Measurements from ENCODE around the gene CCDC159.
A peak's percentile ranks its signal among the peaks of the same experiment; 100 is the strongest.

CCDC159 gene

GRCh38 chr19:11322269-11323024, 23.9 kb upstream of the CCDC159 start:
- Histone ChIP-seq H2AFZ (ENCODE audit: low read depth, low read length) (no peak overlapping the region), H4K8ac (ENCODE audit: low read length) (no peak overlapping the region), H2BK5ac (ENCODE audit: low read depth, low read length, poor library complexity, severe bottlenecking) (no peak overlapping the region), H3K4me2 (ENCODE audit: low read length, poor library complexity, severe bottlenecking) (no peak overlapping the region), H3K9me3 (ENCODE audit: control insufficient read depth, low read length) (no peaks in the 10 kb centered on the region), H3K9ac (ENCODE audit: low read length) (no peak overlapping the region), H3K4me1 (ENCODE audit: control insufficient read depth, insufficient read depth, low read depth, low read length) (peaks cover 16% of the 10 kb centered on the region), H3K27ac (ENCODE audit: low read length, poor library complexity, severe bottlenecking) (no peak overlapping the region), H3K4ac (ENCODE audit: low read depth in 1 of 2, low read length in 2 of 2) (peak overlapping the region in 1 of 2 experiments; percentile 60), H3K36me3 (ENCODE audit: control insufficient read depth in 1 of 2, insufficient read depth in 2 of 2, low read depth in 1 of 2, low read length in 2 of 2) (peaks cover 0 to 7% of the 10 kb centered on the region in 2 experiments), H3K14ac (ENCODE audit: low read length in 2 of 2) (no peak overlapping the region), H3K79me1 (replicated peaks; ENCODE audit: low read length, poor library complexity, severe bottlenecking) (no peaks in the 10 kb centered on the region), H2BK15ac (ENCODE audit: low read depth, poor library complexity, severe bottlenecking) (peak overlapping the region; percentile 61), H2BK12ac (ENCODE audit: low read length in 2 of 2) (peak overlapping the region; percentile 52 to 60), H2AK5ac (ENCODE audit: low read length, severe bottlenecking) (no peak overlapping the region), H3K23ac (ENCODE audit: low read length in 2 of 2) (no peak overlapping the region), H3K4me3 (ENCODE audit: insufficient read depth in 1 of 2, low read depth in 1 of 2, low read length in 2 of 2) (no peak overlapping the region), H4K91ac (ENCODE audit: low read length) (no peak overlapping the region), H2BK120ac (ENCODE audit: low read depth, low read length) (no peak overlapping the region), H3K27me3 (ENCODE audit: control insufficient read depth in 1 of 2, insufficient read depth in 1 of 2, low read length in 2 of 2) (no peaks in the 10 kb centered on the region), H3K18ac (ENCODE audit: low read depth in 1 of 2, low read length in 2 of 2) (no peak overlapping the region)
- peak; percentile 57 for DNase-seq
- 59% methylated on average over 6 of the region's 7 CpGs for WGBS

GRCh38 chr19:11323601-11324078, 22.7 kb upstream of the CCDC159 start:
- Histone ChIP-seq H2AFZ (ENCODE audit: low read depth, low read length) (no peak overlapping the region), H2BK120ac (ENCODE audit: low read depth, low read length) (peak overlapping the region; percentile 69), H2BK15ac (ENCODE audit: low read depth, poor library complexity, severe bottlenecking) (no peak overlapping the region), H3K9ac (ENCODE audit: low read length) (peak overlapping the region; percentile 53), H3K4ac (ENCODE audit: low read depth in 1 of 2, low read length in 2 of 2) (peak overlapping the region; percentile 19 to 65), H2BK12ac (ENCODE audit: low read length in 2 of 2) (peak overlapping the region; percentile 40 to 94), H3K23ac (ENCODE audit: low read length in 2 of 2) (no peak overlapping the region), H3K79me1 (replicated peaks; ENCODE audit: low read length, poor library complexity, severe bottlenecking) (no peaks in the 10 kb centered on the region), H3K27ac (ENCODE audit: low read length, poor library complexity, severe bottlenecking) (peak overlapping the region; percentile 54), H4K8ac (ENCODE audit: low read length) (peak overlapping the region; percentile 33), H3K4me2 (ENCODE audit: low read length, poor library complexity, severe bottlenecking) (no peak overlapping the region), H4K91ac (ENCODE audit: low read length) (peak overlapping the region; percentile 90), H3K36me3 (ENCODE audit: control insufficient read depth in 1 of 2, insufficient read depth in 2 of 2, low read depth in 1 of 2, low read length in 2 of 2) (peaks cover 0 to 7% of the 10 kb centered on the region in 2 experiments), H3K4me1 (ENCODE audit: control insufficient read depth, insufficient read depth, low read depth, low read length) (peaks cover 16% of the 10 kb centered on the region), H3K27me3 (ENCODE audit: control insufficient read depth in 1 of 2, insufficient read depth in 1 of 2, low read length in 2 of 2) (no peaks in the 10 kb centered on the region), H3K18ac (ENCODE audit: low read depth in 1 of 2, low read length in 2 of 2) (peak overlapping the region; percentile 37 to 81), H3K14ac (ENCODE audit: low read length in 2 of 2) (no peak overlapping the region), H2BK5ac (ENCODE audit: low read depth, low read length, poor library complexity, severe bottlenecking) (no peak overlapping the region), H3K4me3 (ENCODE audit: insufficient read depth in 1 of 2, low read depth in 1 of 2, low read length in 2 of 2) (peak overlapping the region in 1 of 2 experiments; percentile 43), H3K9me3 (ENCODE audit: control insufficient read depth, low read length) (no peaks in the 10 kb centered on the region), H2AK5ac (ENCODE audit: low read length, severe bottlenecking) (peak overlapping the region; percentile 1)
- WGBS: 89% methylated on average over 1 of the region's 5 CpGs
- peak; percentile 45 for DNase-seq

DNA sequence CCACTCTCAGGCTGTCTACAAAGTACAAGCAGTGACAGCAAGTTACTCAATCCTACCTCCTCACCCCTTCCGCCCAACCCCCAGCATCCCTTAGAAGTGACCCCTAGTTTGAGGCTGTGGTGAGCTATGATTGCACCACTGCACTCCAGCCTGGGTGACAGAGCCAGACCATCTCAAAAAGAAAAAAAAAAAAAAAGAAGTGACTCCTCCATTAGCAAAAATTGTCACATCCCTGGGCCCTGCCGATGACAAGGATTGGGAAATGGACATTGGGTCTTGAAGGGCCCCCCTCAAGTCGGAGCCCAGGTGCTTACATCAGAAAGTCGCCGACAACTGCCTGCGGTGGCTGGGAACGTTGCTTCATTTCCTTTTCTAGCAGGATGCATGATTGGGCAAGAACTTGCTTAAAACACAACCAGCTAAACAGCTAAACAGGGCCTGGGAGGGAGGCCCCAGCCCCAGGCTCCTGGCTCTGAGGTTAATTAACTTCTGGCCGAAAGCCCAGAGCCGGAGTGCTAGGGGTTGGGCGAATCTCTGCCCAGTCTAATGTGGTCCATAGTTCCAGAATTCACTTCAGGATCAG, 22.1 kb upstream of the CCDC159 start:
- peak overlapping the region; percentile 88 for H4K8ac ChIP-seq (ENCODE audit: low read length)
- peak overlapping the region; percentile 42 for H3K4me2 ChIP-seq (ENCODE audit: low read length, poor library complexity, severe bottlenecking)
- H3K23ac ChIP-seq (ENCODE audit: low read length in 2 of 2): no peak overlapping the region
- WGBS: 10% methylated on average over 9 of the region's 10 CpGs
- H3K9me3 ChIP-seq (ENCODE audit: control insufficient read depth, low read length): no peaks in the 10 kb centered on the region
- H3K9ac ChIP-seq (ENCODE audit: low read length): peak overlapping the region; percentile 53
- no peaks in the 10 kb centered on the region for H3K79me1 ChIP-seq (replicated peaks; ENCODE audit: low read length, poor library complexity, severe bottlenecking)
- peak overlapping the region; percentile 81 to 86 for H3K18ac ChIP-seq (ENCODE audit: low read depth in 1 of 2, low read length in 2 of 2)
- no peak overlapping the region for H2AFZ ChIP-seq (ENCODE audit: low read depth, low read length)
- no peaks in the 10 kb centered on the region for H3K27me3 ChIP-seq (ENCODE audit: control insufficient read depth in 1 of 2, insufficient read depth in 1 of 2, low read length in 2 of 2)
- H2BK12ac ChIP-seq (ENCODE audit: low read length in 2 of 2): peak overlapping the region; percentile 94 to 99
- DNase-seq: peak; percentile 97
- no peak overlapping the region for H2BK15ac ChIP-seq (ENCODE audit: low read depth, poor library complexity, severe bottlenecking)
- peak overlapping the region in 1 of 2 experiments; percentile 43 for H3K4me3 ChIP-seq (ENCODE audit: insufficient read depth in 1 of 2, low read depth in 1 of 2, low read length in 2 of 2)
- H3K4me1 ChIP-seq (ENCODE audit: control insufficient read depth, insufficient read depth, low read depth, low read length): peaks cover 16% of the 10 kb centered on the region
- H3K14ac ChIP-seq (ENCODE audit: low read length in 2 of 2): no peak overlapping the region
- H4K91ac ChIP-seq (ENCODE audit: low read length): peak overlapping the region; percentile 90
- H3K27ac ChIP-seq (ENCODE audit: low read length, poor library complexity, severe bottlenecking): peak overlapping the region; percentile 54
- H2BK5ac ChIP-seq (ENCODE audit: low read depth, low read length, poor library complexity, severe bottlenecking): no peak overlapping the region
- H3K36me3 ChIP-seq (ENCODE audit: control insufficient read depth in 1 of 2, insufficient read depth in 2 of 2, low read depth in 1 of 2, low read length in 2 of 2): peaks cover 0 to 7% of the 10 kb centered on the region in 2 experiments
- H2BK120ac ChIP-seq (ENCODE audit: low read depth, low read length): peak overlapping the region; percentile 69
- H2AK5ac ChIP-seq (ENCODE audit: low read length, severe bottlenecking): no peak overlapping the region
- peak overlapping the region; percentile 65 to 66 for H3K4ac ChIP-seq (ENCODE audit: low read depth in 1 of 2, low read length in 2 of 2)

- Histone ChIP-seq H3K79me1 (replicated peaks; ENCODE audit: low read length, poor library complexity, severe bottlenecking) (no peaks in the 10 kb centered on the region), H2BK5ac (ENCODE audit: low read depth, low read length, poor library complexity, severe bottlenecking) (no peak overlapping the region), H3K27ac (ENCODE audit: low read length, poor library complexity, severe bottlenecking) (peak overlapping the region; percentile 13), H4K91ac (ENCODE audit: low read length) (peak overlapping the region; percentile 98), H4K8ac (ENCODE audit: low read length) (peak overlapping the region; percentile 88), H2BK120ac (ENCODE audit: low read depth, low read length) (peak overlapping the region; percentile 89), H3K4ac (ENCODE audit: low read depth in 1 of 2, low read length in 2 of 2) (peak overlapping the region; percentile 32 to 66), H3K36me3 (ENCODE audit: control insufficient read depth in 1 of 2, insufficient read depth in 2 of 2, low read depth in 1 of 2, low read length in 2 of 2) (peaks cover 0 to 8% of the 10 kb centered on the region in 2 experiments), H3K9ac (ENCODE audit: low read length) (no peak overlapping the region), H2AFZ (ENCODE audit: low read depth, low read length) (no peak overlapping the region), H3K9me3 (ENCODE audit: control insufficient read depth, low read length) (no peaks in the 10 kb centered on the region), H3K4me2 (ENCODE audit: low read length, poor library complexity, severe bottlenecking) (no peak overlapping the region), H3K27me3 (ENCODE audit: control insufficient read depth in 1 of 2, insufficient read depth in 1 of 2, low read length in 2 of 2) (no peaks in the 10 kb centered on the region), H2BK15ac (ENCODE audit: low read depth, poor library complexity, severe bottlenecking) (peak overlapping the region; percentile 87), H3K23ac (ENCODE audit: low read length in 2 of 2) (no peak overlapping the region), H2AK5ac (ENCODE audit: low read length, severe bottlenecking) (no peak overlapping the region), H3K4me1 (ENCODE audit: control insufficient read depth, insufficient read depth, low read depth, low read length) (peaks cover 16% of the 10 kb centered on the region), H3K4me3 (ENCODE audit: insufficient read depth in 1 of 2, low read depth in 1 of 2, low read length in 2 of 2) (no peak overlapping the region), H3K18ac (ENCODE audit: low read depth in 1 of 2, low read length in 2 of 2) (peak overlapping the region; percentile 74 to 86), H2BK12ac (ENCODE audit: low read length in 2 of 2) (peak overlapping the region; percentile 98 to 99), H3K14ac (ENCODE audit: low read length in 2 of 2) (peak overlapping the region in 1 of 2 experiments; percentile 15)
- WGBS: 95% methylated on average over 17 of the region's 17 CpGs
- no peak for DNase-seq
Measured at GRCh38 chr19:11324748-11325389, 21.4 kb upstream of the CCDC159 start.

Measured in mesenchymal stem cell (in vitro differentiated cells and primary cell).